ENCODE results near the gene MYBPC2. TPM values are rescaled to one million over a fixed set of nuclear protein-coding genes. Genes with fewer than 3 reads are reported as not detected.

Gene MYBPC2
- total RNA-seq, 4 donors from 2014 or later: 0.21 TPM; not detected in 3

DNA sequence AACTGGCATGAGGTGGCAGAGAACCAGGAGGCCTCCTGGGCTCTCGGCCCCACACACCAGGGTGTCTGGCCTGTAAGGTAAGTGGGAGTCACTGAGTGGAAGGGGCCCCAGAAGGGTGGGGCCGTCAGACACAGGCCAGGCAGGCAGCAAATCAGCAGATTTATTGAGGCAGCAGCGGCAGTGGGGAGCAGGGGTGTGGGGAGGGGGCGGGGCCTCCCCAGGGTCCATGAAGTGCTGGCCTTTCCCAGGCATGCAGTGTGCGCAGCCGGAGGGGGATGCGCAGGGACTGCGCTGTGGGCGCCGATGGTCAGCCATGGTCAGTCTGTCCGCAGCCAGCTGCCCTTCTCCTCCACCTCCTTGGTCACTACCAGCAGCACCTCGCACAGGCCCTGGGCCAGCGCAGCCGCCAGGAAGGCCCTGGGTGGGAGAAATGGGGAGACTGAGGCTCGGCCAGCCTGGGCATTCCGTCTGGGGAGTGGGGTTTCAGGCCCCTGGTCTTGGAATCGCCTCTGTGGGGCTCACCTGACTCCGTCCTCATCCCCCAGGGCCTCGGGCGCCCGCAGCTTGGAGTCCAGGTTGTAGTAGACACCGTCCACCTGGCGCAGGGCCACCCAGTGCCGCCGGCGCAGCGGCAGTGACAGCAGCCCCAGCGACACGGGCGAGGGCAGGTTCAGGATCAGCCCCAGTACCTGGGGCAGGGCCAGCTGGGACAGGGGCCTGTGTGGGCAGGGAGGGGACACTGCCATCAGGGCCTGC is 73.3 kb downstream of the MYBPC2 start:
- H3K27ac ChIP-seq: no peak overlapping the region
- H3K4me1 ChIP-seq: peaks cover 0 to 17% (median 9%) of the 10 kb centered on the region in 4 donors
- H3K36me3 ChIP-seq: peaks cover 0 to 23% (median 0%) of the 10 kb centered on the region in 3 donors
- peaks cover 0 to under 1% of the 10 kb centered on the region in 2 donors for H3K27me3 ChIP-seq
- WGBS, 2 donors: 50 to 92% methylated on average over 2 to 21 of the region's 30 CpGs
- no peak overlapping the region for H3K4me3 ChIP-seq
- DNase-seq (ENCODE audit: low spot score in 2 of 2): no peak
- H3K9me3 ChIP-seq: no peaks in the 10 kb centered on the region
- TF ChIP-seq POLR2A (IDR thresholded peaks at IDR 0.05): no peak
- TF ChIP-seq, protein P1, sequence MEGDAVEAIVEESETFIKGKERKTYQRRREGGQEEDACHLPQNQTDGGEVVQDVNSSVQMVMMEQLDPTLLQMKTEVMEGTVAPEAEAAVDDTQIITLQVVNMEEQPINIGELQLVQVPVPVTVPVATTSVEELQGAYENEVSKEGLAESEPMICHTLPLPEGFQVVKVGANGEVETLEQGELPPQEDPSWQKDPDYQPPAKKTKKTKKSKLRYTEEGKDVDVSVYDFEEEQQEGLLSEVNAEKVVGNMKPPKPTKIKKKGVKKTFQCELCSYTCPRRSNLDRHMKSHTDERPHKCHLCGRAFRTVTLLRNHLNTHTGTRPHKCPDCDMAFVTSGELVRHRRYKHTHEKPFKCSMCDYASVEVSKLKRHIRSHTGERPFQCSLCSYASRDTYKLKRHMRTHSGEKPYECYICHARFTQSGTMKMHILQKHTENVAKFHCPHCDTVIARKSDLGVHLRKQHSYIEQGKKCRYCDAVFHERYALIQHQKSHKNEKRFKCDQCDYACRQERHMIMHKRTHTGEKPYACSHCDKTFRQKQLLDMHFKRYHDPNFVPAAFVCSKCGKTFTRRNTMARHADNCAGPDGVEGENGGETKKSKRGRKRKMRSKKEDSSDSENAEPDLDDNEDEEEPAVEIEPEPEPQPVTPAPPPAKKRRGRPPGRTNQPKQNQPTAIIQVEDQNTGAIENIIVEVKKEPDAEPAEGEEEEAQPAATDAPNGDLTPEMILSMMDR (IDR thresholded peaks at IDR 0.05): no peak
- TF ChIP-seq EP300 (IDR thresholded peaks at IDR 0.05): no peak

DNA sequence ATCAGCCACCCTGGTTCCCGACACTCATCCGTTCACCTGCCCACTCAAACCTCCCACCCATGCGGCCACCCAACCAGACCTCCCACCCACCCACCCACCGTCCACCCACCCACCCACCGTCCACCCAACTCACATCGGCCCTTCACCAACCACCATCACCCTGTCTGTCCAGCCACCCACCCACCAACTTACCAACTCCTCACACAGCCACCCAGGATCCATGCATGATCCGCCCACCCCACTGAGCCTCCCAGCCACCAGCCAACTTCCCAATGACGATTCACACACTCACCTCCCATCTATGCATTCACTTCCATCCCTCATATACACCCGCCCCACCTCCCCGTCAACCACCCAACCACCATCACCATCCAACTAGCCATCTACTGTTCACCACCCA is 74.0 kb downstream of the MYBPC2 start:
- Histone ChIP-seq H3K4me1 (peaks cover 0 to 22% (median 10%) of the 10 kb centered on the region in 4 donors), H3K36me3 (peaks cover 0 to 23% (median 0%) of the 10 kb centered on the region in 3 donors), H3K4me3 (no peak overlapping the region), H3K27ac (no peak overlapping the region), H3K27me3 (no peaks in the 10 kb centered on the region), H3K9me3 (no peaks in the 10 kb centered on the region)
- TF ChIP-seq EP300 (IDR thresholded peaks at IDR 0.05) (no peak), POLR2A (IDR thresholded peaks at IDR 0.05) (no peak)
- TF ChIP-seq, protein P1 (IDR thresholded peaks at IDR 0.05): no peak
- WGBS, 2 donors: 88% methylated on average over 9 to 10 of the region's 10 CpGs
- no peak for DNase-seq (ENCODE audit: low spot score in 2 of 2)

DNA sequence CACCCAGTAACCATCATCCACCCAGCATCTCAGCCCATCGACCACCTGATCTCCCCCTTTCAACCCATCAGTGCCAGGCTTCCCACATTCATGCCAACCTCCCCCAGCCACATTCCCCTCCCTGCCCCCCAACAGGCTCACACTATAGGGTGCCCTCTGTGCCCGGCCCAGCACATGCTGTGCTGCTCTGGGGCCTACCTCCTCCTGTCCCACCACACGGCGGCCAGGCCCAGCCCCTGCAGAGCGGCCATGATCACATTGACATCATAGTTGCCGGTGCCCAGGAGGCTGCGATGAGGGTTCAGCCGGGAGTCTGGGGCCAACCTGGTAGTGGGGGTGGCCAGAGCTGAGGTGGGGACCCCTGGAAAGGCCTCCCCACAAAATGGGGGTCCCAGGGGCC is 74.7 kb downstream of the MYBPC2 start:
- H3K4me3 ChIP-seq: no peak overlapping the region
- H3K36me3 ChIP-seq: peaks cover 0 to 23% (median 0%) of the 10 kb centered on the region in 3 donors
- no peaks in the 10 kb centered on the region for H3K9me3 ChIP-seq
- H3K27ac ChIP-seq: no peak overlapping the region
- no peak for DNase-seq (ENCODE audit: low spot score in 2 of 2)
- H3K4me1 ChIP-seq: peaks cover 0 to 26% (median 10%) of the 10 kb centered on the region in 4 donors
- H3K27me3 ChIP-seq: no peaks in the 10 kb centered on the region
- WGBS, 2 donors: 84 to 85% methylated on average over 6 to 8 of the region's 8 CpGs
- TF ChIP-seq, protein P1 (IDR thresholded peaks at IDR 0.05): no peak
- TF ChIP-seq POLR2A (IDR thresholded peaks at IDR 0.05): no peak
- no peak for TF ChIP-seq EP300 (IDR thresholded peaks at IDR 0.05)

DNA sequence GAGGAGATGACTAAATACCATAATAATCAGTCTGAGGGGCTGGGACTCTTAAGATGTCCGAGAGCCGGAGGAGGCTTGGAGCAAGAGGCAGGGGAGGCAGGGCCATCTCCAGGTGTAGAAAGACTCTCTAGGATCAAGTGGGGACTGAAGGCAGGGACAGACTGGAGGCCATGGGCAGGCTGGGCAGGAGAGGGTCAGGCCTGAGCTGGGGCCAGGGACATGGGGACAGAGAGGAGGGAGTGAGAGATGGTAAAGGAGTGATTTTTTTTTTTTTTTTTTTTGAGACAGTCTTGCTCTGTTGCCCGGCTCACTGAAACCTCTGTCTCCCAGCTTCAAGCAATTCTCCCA is 76.1 kb downstream of the MYBPC2 start:
- Histone ChIP-seq H3K27ac (no peak overlapping the region), H3K4me1 (peaks cover 0 to 34% (median 10%) of the 10 kb centered on the region in 4 donors), H3K36me3 (peaks cover 0 to 23% (median 0%) of the 10 kb centered on the region in 3 donors), H3K4me3 (no peak overlapping the region), H3K27me3 (no peaks in the 10 kb centered on the region), H3K9me3 (no peaks in the 10 kb centered on the region)
- TF ChIP-seq, protein P1 (IDR thresholded peaks at IDR 0.05): no peak
- TF ChIP-seq EP300 (IDR thresholded peaks at IDR 0.05) (no peak), POLR2A (IDR thresholded peaks at IDR 0.05) (no peak)
- 73 to 84% methylated on average over 3 of the region's 3 CpGs for WGBS, 2 donors
- no peak for DNase-seq (ENCODE audit: low spot score in 2 of 2)

DNA sequence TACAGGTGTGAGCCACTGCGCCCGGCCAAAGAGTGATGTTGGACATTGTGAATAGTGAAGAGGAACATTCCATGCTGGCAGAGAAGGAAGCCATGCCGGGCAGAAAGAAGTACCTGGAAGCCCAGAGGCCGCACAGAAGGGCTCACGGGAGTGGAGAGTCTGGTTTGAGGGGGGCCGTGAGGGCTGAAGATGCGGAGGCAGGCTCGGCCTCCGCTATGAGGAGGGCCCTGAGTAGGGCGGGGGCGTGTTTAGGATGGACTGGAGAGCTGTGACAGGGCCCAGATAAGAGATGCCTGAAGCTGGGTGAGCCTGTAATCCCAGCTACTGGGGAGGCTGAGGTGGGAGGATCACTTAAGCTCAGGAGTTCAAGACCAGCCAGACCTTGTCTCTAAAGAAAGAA is 76.7 kb downstream of the MYBPC2 start:
- DNase-seq (ENCODE audit: low spot score in 2 of 2): no peak
- H3K4me1 ChIP-seq: peaks cover 0 to 34% (median 10%) of the 10 kb centered on the region in 4 donors
- 81 to 82% methylated on average over 11 of the region's 11 CpGs for WGBS, 2 donors

More for the DNA sequence above, 76.7 kb downstream of the MYBPC2 start:
- Histone ChIP-seq H3K27me3 (no peaks in the 10 kb centered on the region), H3K9me3 (no peaks in the 10 kb centered on the region), H3K27ac (no peak overlapping the region), H3K36me3 (peaks cover 0 to 23% (median 0%) of the 10 kb centered on the region in 3 donors), H3K4me3 (no peak overlapping the region)
- TF ChIP-seq POLR2A (IDR thresholded peaks at IDR 0.05) (no peak), EP300 (IDR thresholded peaks at IDR 0.05) (no peak)
- TF ChIP-seq, protein P1 (IDR thresholded peaks at IDR 0.05): no peak

All from tibial nerve (tissue), 4 donors.